Esophagus muscularis mucosa (tissue), 4 donors: Measurements from ENCODE around the gene P2RY2.

ENCODE experiments used
- EP300 ChIP-seq: sonication (generic); formaldehyde crosslinking; IDR thresholded peaks from one replicate; pipeline ENCODE4 v1.6.1; 2017; ENCODE audit warnings: antibody characterized with exemption
- POLR2A ChIP-seq: fragments of 450-650 bp; IDR thresholded peaks from one replicate; pipeline ENCODE4 v1.6.1; 2017; ENCODE audit warnings: antibody characterized with exemption, moderate library complexity, mild to moderate bottlenecking, low read depth
- POLR2AphosphoS5 ChIP-seq, 2 donors: sonication (generic); formaldehyde crosslinking; IDR thresholded peaks; one replicate each; pipeline ENCODE4 v1.6.1; 2017; ENCODE audit warnings: antibody characterized with exemption in 2 of 2
- TF ChIP-seq, protein P1 (sequence below), 3 experiments: fragments of 200-600 bp in 2 of 3; fragments of 450-650 bp in 1 of 3; sonication (generic) in 2 of 3; IDR thresholded peaks; one replicate each; pipeline ENCODE4 v1.5.1; 2017 to 2019; ENCODE audit warnings: antibody characterized with exemption in 3 of 3, mild to moderate bottlenecking in 2 of 3, moderate library complexity in 1 of 3

DNA sequence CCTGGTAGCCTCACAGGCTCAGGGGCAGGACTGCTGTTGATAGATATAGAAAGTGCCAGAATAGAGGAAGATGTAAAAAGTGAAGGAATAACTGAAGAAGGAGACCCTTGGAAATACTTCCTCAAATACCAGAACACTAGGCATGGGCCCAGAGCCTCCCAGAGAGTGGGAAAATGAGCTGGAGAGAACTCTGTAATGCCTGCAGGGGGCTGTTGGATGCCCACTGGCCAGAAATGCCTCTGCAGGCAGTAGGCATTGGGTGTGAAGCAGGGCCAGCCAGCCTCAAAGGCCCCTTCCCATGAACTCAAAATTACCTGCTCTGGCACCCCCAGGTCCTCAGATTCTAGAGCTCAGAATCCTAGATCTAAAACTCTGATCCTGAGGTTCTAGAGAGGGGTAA, 15.1 kb downstream of the P2RY2 start:
- TF ChIP-seq POLR2AphosphoS5 (IDR thresholded peaks at IDR 0.05), result no peak
- TF ChIP-seq, protein P1, sequence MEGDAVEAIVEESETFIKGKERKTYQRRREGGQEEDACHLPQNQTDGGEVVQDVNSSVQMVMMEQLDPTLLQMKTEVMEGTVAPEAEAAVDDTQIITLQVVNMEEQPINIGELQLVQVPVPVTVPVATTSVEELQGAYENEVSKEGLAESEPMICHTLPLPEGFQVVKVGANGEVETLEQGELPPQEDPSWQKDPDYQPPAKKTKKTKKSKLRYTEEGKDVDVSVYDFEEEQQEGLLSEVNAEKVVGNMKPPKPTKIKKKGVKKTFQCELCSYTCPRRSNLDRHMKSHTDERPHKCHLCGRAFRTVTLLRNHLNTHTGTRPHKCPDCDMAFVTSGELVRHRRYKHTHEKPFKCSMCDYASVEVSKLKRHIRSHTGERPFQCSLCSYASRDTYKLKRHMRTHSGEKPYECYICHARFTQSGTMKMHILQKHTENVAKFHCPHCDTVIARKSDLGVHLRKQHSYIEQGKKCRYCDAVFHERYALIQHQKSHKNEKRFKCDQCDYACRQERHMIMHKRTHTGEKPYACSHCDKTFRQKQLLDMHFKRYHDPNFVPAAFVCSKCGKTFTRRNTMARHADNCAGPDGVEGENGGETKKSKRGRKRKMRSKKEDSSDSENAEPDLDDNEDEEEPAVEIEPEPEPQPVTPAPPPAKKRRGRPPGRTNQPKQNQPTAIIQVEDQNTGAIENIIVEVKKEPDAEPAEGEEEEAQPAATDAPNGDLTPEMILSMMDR (IDR thresholded peaks at IDR 0.05), result no peak
- no peak for TF ChIP-seq POLR2A
- no peak for TF ChIP-seq EP300
